Stomach (tissue), 4 donors: ENCODE measurements around the gene FXYD4.
"Not testable (repeated sequence)": the region's sequence is repeated elsewhere in the genome, so short reads cannot be mapped to it uniquely, and the experiment has no call there.

Source experiments
- CTCF ChIP-seq, 7 experiments: fragments of 450-650 bp in 4 of 7; fragments of 200-600 bp in 3 of 7; sonication (generic) in 3 of 7; IDR thresholded peaks; one replicate each; pipeline ENCODE4 v1.5.1; 2016 to 2019; ENCODE audit warnings: antibody characterized with exemption in 7 of 7, control low read depth in 2 of 7, mild to moderate bottlenecking in 1 of 7
- POLR2A ChIP-seq, 4 donors: fragments of 450-650 bp; IDR thresholded peaks; one replicate each; pipeline ENCODE4 v1.6.1; 2016; ENCODE audit warnings: antibody characterized with exemption in 4 of 4, control low read depth in 2 of 4, mild to moderate bottlenecking in 1 of 4, moderate library complexity in 1 of 4
- POLR2AphosphoS5 ChIP-seq, 3 donors: sonication (generic); formaldehyde crosslinking; IDR thresholded peaks; one replicate each; pipeline ENCODE4 v1.6.1; 2016; ENCODE audit warnings: antibody characterized with exemption in 3 of 3

DNA sequence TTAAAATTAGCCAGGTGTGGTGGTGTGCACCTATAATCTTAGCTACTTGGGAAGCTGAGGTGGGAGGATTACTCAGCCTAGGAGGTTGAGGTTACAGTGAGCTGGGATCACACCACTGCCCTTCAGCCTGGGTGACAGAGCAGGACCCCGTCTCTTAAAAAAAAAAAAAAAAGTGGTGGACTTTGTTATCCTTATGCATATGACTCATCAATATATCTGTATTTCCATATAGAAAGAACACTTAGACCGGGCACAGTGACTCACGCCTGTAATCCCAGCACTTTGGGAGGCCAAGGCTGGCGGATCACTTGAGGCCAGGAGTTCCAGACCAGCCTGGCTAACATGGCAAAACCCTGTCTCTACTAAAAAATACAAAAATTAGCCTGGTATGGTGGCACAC, 50.5 kb downstream of the FXYD4 start:
- not testable (repeated sequence) for TF ChIP-seq CTCF, POLR2A, POLR2AphosphoS5 (IDR thresholded peaks at IDR 0.05)
